ENCODE measurements around the gene ZNF554.
A peak's percentile ranks its signal among the peaks of the same experiment; 100 is the strongest.

ZNF554 gene

GRCh38 chr19:2819540-2820111 is at the start of gene ZNF554:
TSS of gene ZNF554 (plus strand) at chr19:2819868. CDS start at chr19:2820072, 204 bp downstream.
- DNase-seq (ENCODE audit: low read depth), result peak; percentile 98

GRCh38 chr19:2770055-2771013 is 49.3 kb upstream of the ZNF554 start:
- no peak for DNase-seq (ENCODE audit: low read depth)

GRCh38 chr19:2771786-2772674 is 47.6 kb upstream of the ZNF554 start:
- DNase-seq (ENCODE audit: low read depth), result no peak

- no peak for DNase-seq (ENCODE audit: low read depth)
Observed at GRCh38 chr19:2774083-2774679, 45.5 kb upstream of the ZNF554 start.

DNA sequence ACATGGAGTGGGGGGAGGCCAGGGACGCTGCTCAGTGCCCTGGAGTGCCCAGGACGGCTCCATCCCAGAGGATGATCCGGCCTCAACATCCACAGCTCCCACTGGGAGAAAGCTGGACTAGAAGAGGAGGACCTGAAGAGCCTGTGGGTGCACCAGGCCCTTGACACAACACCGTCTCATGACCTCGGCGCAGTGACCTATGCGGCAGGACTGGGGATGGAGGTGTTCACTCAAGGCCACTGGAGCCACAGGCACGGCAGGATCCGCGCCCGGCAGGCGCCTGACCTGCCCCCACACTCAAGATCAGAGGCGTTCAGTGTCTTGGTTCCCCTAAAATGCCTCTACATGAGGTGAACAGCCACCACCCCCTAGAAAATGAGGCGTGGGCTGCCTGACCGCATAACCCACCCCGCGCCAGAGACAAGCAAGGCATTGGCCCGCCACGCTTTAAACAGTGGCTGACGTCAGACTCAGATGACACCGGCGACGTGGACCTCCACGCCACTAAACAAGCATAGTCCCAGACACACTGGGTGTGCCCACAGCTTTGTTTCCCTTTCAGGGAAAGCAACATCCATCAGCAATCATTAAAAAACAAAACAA is 44.6 kb upstream of the ZNF554 start:
- DNase-seq (ENCODE audit: low read depth), result no peak

- peak; percentile 67 for DNase-seq (ENCODE audit: low read depth)
Observed at GRCh38 chr19:2775556-2776430, 43.9 kb upstream of the ZNF554 start.

- no peak for DNase-seq (ENCODE audit: low read depth)
Observed at GRCh38 chr19:2777952-2778683, 41.5 kb upstream of the ZNF554 start.

- DNase-seq (ENCODE audit: low read depth), result no peak
Observed at GRCh38 chr19:2779121-2779740, 40.4 kb upstream of the ZNF554 start.

GRCh38 chr19:2780284-2780683 is 39.4 kb upstream of the ZNF554 start:
- DNase-seq (ENCODE audit: low read depth), result no peak

DNA sequence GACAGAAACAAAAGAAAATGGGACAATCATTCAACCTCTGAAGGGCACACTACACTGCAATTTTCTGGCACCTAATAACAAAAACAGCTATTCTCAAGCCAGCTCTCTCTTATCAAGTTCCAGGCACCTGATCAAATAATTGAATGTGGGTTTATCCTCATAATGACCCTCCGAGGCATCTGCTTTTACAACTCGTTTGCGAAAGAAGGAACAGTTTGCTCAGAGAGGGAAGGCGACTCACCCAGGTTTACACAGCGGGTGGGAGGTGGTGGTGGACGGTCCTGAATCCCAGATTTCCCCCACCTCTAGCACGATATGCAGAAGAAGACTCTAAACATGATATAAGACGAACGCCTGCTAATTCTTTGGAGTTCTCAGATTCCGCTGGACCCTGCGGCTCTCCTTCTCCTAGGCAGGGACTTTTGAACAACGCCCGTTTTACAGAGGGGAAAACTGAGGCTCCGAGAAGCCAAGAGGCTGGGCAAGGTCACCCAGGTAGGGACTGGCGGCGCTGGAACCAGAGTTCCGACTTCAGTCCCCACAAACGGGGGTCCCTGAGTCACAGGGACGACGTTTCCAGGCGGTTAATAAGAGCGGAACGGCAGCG is 37.2 kb upstream of the ZNF554 start:
- DNase-seq (ENCODE audit: low read depth), result no peak

DNA sequence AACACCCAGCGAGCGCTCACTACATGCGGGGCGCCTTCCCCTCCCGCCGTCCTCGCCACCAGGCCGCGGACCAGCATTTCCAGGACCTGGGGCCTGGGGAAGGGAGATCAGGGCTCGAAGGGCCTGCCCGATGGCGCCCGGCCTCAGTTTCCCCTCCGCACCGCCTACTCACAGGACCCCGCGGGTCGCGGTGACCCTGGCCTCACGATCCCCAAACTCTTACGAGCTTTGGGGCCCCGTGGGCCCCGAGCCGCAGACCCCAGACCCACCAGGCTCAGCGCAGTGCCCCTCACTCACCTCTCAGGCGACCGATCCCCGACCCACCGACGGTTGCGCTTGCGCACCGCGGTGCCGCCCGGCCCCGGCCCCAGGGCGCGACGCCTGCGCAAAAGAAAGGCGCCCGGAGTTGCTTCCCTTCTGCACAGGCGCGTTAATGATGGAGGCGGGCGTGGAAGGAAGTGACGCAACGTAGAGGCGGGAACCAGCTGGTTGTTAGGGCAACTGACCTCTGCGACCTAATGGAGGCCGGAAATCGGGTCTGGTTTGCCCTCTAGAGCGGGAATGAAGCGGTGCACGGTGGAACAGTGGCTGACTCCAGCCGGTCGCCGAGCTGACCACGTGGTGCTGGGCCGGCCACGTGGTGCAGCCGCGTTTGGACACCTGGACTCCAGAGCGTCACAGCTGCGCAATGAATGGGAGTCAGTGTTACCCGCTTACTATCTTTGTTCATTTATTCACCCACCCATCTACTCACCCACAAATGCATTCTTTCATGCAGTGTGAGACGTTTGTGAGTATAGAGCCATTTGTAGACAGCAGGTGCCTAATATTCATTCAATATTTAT is 36.5 kb upstream of the ZNF554 start, which contains the start of gene SGTA:
Gene SGTA (minus strand): TSS at position 338 of the 845 bp plus-strand sequence. CDS start 14,205 bp downstream, outside the sequence.
- peak; percentile 95 for DNase-seq (ENCODE audit: low read depth)

- no peak for DNase-seq (ENCODE audit: low read depth)
Observed at GRCh38 chr19:2783781-2784145, 35.9 kb upstream of the ZNF554 start.

GRCh38 chr19:2785244-2785997 is 34.2 kb upstream of the ZNF554 start, which contains the start of gene THOP1:
TSS of gene THOP1 (plus strand) at chr19:2785503. CDS start at chr19:2785663, 160 bp downstream.
- peak; percentile 100 for DNase-seq (ENCODE audit: low read depth)

DNA sequence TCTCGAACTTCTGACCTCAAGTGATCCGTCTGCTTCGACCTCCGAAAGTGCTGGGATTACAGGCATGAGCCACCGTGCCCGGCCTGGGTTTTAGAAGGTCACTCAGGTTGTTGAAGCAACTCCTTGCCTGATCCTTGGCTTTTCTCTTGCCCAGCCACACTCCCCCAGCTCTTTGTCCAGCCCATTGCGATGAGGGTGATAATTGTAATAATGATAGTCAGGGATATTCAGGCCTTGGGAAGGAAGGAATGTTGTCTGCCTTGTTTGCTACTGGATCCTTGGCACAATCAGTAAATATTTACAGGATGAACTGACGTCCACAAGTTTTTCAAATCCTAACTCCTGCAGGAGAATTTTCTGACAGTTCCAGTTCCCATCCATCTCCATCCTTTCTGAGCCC is 32.6 kb upstream of the ZNF554 start:
- no peak for DNase-seq (ENCODE audit: low read depth)

- no peak for DNase-seq (ENCODE audit: low read depth)
Observed at GRCh38 chr19:2788237-2788636, 31.4 kb upstream of the ZNF554 start.

- DNase-seq (ENCODE audit: low read depth), result no peak
Observed at GRCh38 chr19:2790194-2790556, 29.5 kb upstream of the ZNF554 start.

All from activated T-cell treated with anti-CD3 and anti-CD28 coated beads for 48 hours (primary cell).